HG02642 (cell line): Measurements from ENCODE around the gene ODAD2.

Source experiments
- ATAC-seq: cut with Tn5 transposase; IDR thresholded peaks from one replicate; pipeline ENCODE4 v1.9.1; 2021; ENCODE audit warnings: mild to moderate bottlenecking; ENCODE audit not compliant: unreplicated experiment, poor library complexity

Gene ODAD2

GRCh38 chr10:27865221-27865635 lies 133.7 kb downstream of the ODAD2 start:
- no peak for ATAC-seq

- no peak for ATAC-seq
These were observed 137.1 kb downstream of the ODAD2 start for GRCh38 chr10:27861781-27862180.

GRCh38 chr10:27857616-27858015 lies 141.3 kb downstream of the ODAD2 start:
- ATAC-seq, result no peak

- no peak for ATAC-seq
These were observed 154.7 kb downstream of the ODAD2 start for GRCh38 chr10:27844223-27844622.

- ATAC-seq, result no peak
These were observed 160.0 kb downstream of the ODAD2 start for GRCh38 chr10:27838901-27839300.

GRCh38 chr10:27838361-27838760 lies 160.5 kb downstream of the ODAD2 start:
- no peak for ATAC-seq

- ATAC-seq, result no peak
These were observed 164.4 kb downstream of the ODAD2 start for GRCh38 chr10:27834476-27834875.

- ATAC-seq, result no peak
These were observed 165.1 kb downstream of the ODAD2 start for GRCh38 chr10:27833792-27834191.

GRCh38 chr10:27832826-27833225 lies 166.1 kb downstream of the ODAD2 start:
- no peak for ATAC-seq

GRCh38 chr10:27826369-27826768 lies 172.5 kb downstream of the ODAD2 start:
- ATAC-seq, result no peak

- no peak for ATAC-seq
These were observed 176.6 kb downstream of the ODAD2 start for GRCh38 chr10:27822301-27822700.

- ATAC-seq, result no peak
These were observed 178.2 kb downstream of the ODAD2 start for GRCh38 chr10:27820637-27821036.

GRCh38 chr10:27819781-27820531 lies 178.9 kb downstream of the ODAD2 start:
- ATAC-seq, result no peak

GRCh38 chr10:27816320-27816719 lies 182.6 kb downstream of the ODAD2 start:
- no peak for ATAC-seq

GRCh38 chr10:27815846-27816245 lies 183.0 kb downstream of the ODAD2 start:
- no peak for ATAC-seq

GRCh38 chr10:27815261-27815660 lies 183.6 kb downstream of the ODAD2 start:
- no peak for ATAC-seq

GRCh38 chr10:27805180-27805579 lies 193.7 kb downstream of the ODAD2 start:
- no peak for ATAC-seq

GRCh38 chr10:27804136-27804535 lies 194.7 kb downstream of the ODAD2 start:
- no peak for ATAC-seq

- ATAC-seq, result no peak
These were observed 197.6 kb downstream of the ODAD2 start for GRCh38 chr10:27801171-27801785.

- no peak for ATAC-seq
These were observed 199.8 kb downstream of the ODAD2 start for GRCh38 chr10:27799046-27799445.

GRCh38 chr10:27794157-27794556 lies 204.7 kb downstream of the ODAD2 start:
- no peak for ATAC-seq

GRCh38 chr10:27792216-27792615 lies 206.7 kb downstream of the ODAD2 start:
- ATAC-seq, result no peak
